Osteocyte (in vitro differentiated cells): Measurements from ENCODE around the gene CUBN. TPM values are rescaled to one million over a fixed set of nuclear protein-coding genes. Genes with fewer than 3 reads are reported as not detected.

ENCODE experiments used
- DNase-seq: peaks from one replicate; pipeline ENCODE4 v3.0.0; 2021; ENCODE audit warnings: mixed read lengths; ENCODE audit not compliant: unreplicated experiment; ENCODE audit errors: extremely low spot score
- H3K27ac Mint-ChIP-seq: one replicate; pipeline ENCODE4 v1.8.0; 2021; ENCODE audit warnings: mild to moderate bottlenecking, mixed read lengths; ENCODE audit not compliant: unreplicated experiment
- H3K27me3 Mint-ChIP-seq: one replicate; pipeline ENCODE4 v1.8.0; 2021; ENCODE audit warnings: mixed read lengths; ENCODE audit not compliant: unreplicated experiment
- H3K36me3 Mint-ChIP-seq: one replicate; pipeline ENCODE4 v1.8.0; 2021; ENCODE audit warnings: mixed read lengths; ENCODE audit not compliant: unreplicated experiment
- H3K4me1 Mint-ChIP-seq: one replicate; pipeline ENCODE4 v1.8.0; 2021; ENCODE audit warnings: mixed read lengths; ENCODE audit not compliant: unreplicated experiment
- H3K4me3 Mint-ChIP-seq: one replicate; pipeline ENCODE4 v1.8.0; 2021; ENCODE audit warnings: mild to moderate bottlenecking, moderate library complexity, mixed read lengths; ENCODE audit not compliant: unreplicated experiment
- H3K9me3 Mint-ChIP-seq: one replicate; pipeline ENCODE4 v1.8.0; 2021; ENCODE audit warnings: mixed read lengths; ENCODE audit not compliant: unreplicated experiment
- total RNA-seq: library from RNA; stranded (reverse); gene quantifications from 2 replicates; pipeline ENCODE4 v1.2.1, GENCODE V29; 2021
- TF ChIP-seq, protein P1 (sequence below): fragments of 200-600 bp; sonication (generic); IDR thresholded peaks from 2 replicates; pipeline ENCODE4 v1.5.0; 2021; ENCODE audit warnings: antibody characterized with exemption, mild to moderate bottlenecking, moderate library complexity

Gene CUBN
- total RNA-seq, 1 donor from 2014 or later: 1.4 TPM

DNA sequence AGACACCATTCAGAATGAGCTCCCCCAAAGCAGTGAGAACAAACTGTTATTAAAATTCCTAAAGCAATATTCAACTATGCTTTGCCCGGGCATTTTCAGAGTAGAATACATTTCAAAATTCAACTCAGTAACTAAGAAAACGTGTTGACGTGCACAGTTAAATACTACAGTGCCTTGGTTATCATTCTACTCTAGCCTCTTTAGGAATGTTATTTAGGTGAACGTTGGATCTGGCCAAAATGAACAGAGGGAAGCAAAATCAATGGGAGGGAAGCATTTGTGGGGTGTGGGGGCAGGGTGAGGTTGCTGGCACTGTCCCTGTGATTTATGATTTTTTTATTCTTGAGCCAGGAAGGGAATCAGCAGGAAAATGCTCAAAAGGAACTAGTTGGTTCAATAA lies 339.8 kb downstream of the CUBN start:
- Mint-ChIP-seq H3K4me1 (peaks cover 19% of the 10 kb centered on the region), H3K9me3 (no peaks in the 10 kb centered on the region), H3K36me3 (peaks cover 10% of the 10 kb centered on the region), H3K27me3 (no peaks in the 10 kb centered on the region), H3K4me3 (no peak overlapping the region), H3K27ac (no peak overlapping the region)
- TF ChIP-seq, protein P1, sequence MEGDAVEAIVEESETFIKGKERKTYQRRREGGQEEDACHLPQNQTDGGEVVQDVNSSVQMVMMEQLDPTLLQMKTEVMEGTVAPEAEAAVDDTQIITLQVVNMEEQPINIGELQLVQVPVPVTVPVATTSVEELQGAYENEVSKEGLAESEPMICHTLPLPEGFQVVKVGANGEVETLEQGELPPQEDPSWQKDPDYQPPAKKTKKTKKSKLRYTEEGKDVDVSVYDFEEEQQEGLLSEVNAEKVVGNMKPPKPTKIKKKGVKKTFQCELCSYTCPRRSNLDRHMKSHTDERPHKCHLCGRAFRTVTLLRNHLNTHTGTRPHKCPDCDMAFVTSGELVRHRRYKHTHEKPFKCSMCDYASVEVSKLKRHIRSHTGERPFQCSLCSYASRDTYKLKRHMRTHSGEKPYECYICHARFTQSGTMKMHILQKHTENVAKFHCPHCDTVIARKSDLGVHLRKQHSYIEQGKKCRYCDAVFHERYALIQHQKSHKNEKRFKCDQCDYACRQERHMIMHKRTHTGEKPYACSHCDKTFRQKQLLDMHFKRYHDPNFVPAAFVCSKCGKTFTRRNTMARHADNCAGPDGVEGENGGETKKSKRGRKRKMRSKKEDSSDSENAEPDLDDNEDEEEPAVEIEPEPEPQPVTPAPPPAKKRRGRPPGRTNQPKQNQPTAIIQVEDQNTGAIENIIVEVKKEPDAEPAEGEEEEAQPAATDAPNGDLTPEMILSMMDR: no peak
- DNase-seq: no peak

DNA sequence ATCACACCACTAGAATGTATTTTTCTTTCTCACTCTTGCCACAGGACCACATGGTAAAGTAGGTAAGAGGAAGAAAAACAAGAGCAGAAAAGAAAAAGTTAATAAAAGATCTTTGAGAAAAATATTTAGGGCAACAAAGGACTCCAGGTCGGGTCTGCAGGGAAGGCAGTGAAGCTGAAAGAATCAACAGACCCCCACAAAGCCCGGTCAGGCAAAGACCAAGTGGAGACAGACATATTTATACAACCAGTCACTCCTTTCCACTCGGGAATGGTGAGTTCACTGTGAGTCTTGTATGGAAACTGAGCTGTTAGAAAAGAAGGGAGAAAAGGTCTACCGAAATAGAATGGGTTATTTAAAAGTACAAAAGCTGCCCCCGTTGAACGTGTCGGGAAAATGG lies 340.4 kb downstream of the CUBN start:
- Mint-ChIP-seq H3K4me3 (no peak overlapping the region), H3K27ac (no peak overlapping the region), H3K4me1 (peaks cover 19% of the 10 kb centered on the region), H3K9me3 (no peaks in the 10 kb centered on the region), H3K27me3 (no peaks in the 10 kb centered on the region), H3K36me3 (peaks cover 9% of the 10 kb centered on the region)
- TF ChIP-seq, protein P1: no peak
- peak; percentile 30 for DNase-seq

DNA sequence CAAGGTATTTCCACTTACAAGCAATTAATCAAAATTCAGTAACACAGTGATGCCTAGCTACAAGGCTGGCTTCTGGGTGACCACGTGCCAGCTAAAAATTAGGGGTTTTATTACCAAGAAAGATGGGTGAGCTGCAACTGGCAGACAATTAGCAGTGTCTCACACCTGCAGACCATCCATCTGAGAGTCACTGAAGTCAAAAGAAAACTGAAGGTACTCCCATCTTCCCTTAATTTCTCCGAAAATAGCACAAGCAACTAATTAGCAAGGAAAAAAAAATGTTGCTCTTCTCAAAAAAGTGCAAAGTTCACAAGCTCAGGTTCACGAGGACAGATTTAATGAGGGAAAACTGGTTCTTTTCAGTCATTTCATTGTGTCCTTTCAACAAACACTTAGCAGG lies 340.8 kb downstream of the CUBN start:
- Mint-ChIP-seq H3K9me3 (no peaks in the 10 kb centered on the region), H3K4me1 (peaks cover 19% of the 10 kb centered on the region), H3K4me3 (no peak overlapping the region)

DNA sequence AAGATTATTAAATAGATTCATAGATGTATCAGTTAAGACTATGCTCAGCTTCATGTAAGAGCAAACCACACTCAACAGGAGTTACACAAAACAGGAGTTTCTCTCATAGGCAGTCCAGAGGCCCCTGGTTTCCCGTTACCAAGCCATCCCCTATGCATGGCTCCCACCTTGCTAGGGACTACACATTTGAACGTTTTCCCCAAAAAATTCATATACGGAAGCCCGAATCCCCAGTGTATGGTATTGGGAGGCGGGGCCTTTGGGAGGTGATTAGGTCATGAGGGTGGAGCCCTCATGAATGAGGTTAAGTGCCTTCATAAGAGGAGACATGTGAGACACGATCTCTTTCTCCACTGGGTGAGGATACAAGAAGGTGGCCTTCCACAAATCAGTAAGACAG lies 341.5 kb downstream of the CUBN start:
- H3K27ac Mint-ChIP-seq: no peak overlapping the region
- H3K4me3 Mint-ChIP-seq: no peak overlapping the region
- peak; percentile 46 for DNase-seq
- H3K36me3 Mint-ChIP-seq: peaks cover 5% of the 10 kb centered on the region
- no peaks in the 10 kb centered on the region for H3K27me3 Mint-ChIP-seq
- no peaks in the 10 kb centered on the region for H3K9me3 Mint-ChIP-seq
- TF ChIP-seq, protein P1: no peak
- H3K4me1 Mint-ChIP-seq: peaks cover 16% of the 10 kb centered on the region

More for the DNA sequence above, 340.8 kb downstream of the CUBN start:
- peaks cover 12% of the 10 kb centered on the region for H3K36me3 Mint-ChIP-seq
- H3K27me3 Mint-ChIP-seq: no peaks in the 10 kb centered on the region
- TF ChIP-seq, protein P1: no peak
- DNase-seq: no peak
- no peak overlapping the region for H3K27ac Mint-ChIP-seq

DNA sequence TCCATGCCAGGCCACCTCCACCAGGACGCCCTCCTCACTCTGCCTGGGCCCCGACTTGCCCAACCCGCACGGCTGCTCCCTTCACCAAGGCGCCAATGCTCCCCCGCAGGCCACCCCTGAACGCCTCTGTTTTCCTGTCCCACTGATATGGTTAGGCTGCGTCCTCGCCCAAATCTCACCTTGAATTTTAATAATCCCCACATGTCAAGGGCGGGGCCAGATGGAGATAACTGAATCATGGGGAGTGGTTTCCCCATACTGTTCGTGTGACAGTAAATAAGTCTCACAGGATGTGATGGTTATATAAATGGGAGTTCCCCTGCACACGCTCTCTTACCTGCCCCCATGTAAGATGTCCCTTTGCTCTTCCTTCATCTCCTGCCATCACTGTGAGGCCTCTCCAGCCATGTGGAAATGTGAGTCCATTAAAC lies 342.2 kb downstream of the CUBN start:
- DNase-seq: peak; percentile 68
- Mint-ChIP-seq H3K27me3 (no peaks in the 10 kb centered on the region), H3K36me3 (peaks cover 5% of the 10 kb centered on the region), H3K27ac (no peak overlapping the region), H3K4me3 (no peak overlapping the region), H3K4me1 (peaks cover 12% of the 10 kb centered on the region), H3K9me3 (no peaks in the 10 kb centered on the region)
- TF ChIP-seq, protein P1: no peak
